ENCODE data around the gene FHOD1. TPM values are rescaled to one million over a fixed set of nuclear protein-coding genes. Genes with fewer than 3 reads are reported as not detected.

FHOD1 gene
- polyA plus RNA-seq, 10 donors: 15.8 to 28.2 (median 18.6) TPM

DNA sequence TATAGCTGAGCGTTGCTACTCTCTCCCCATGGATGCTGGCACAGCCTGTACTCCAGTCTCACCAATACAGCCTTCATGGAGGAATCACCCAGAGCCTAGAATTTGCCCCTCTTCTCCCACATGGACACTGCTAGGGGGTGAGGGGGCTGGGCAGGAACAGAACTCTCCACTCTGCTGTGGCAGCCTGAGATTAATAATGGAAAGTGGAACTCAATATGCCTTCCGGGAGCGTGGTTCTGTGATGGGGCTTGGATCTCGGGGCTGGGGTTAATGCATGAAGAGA is 2.7 kb upstream of the FHOD1 start:
- DNase-seq: no peak

GRCh38 chr16:67249178-67250044 is 2.1 kb upstream of the FHOD1 start:
- peak in 1 of 3 donors; percentile 39 for DNase-seq

- DNase-seq: peak in 2 of 3 donors; percentile 24 to 50
These were observed 1.3 kb upstream of the FHOD1 start, which contains the start of gene SLC9A5 for GRCh38 chr16:67248401-67249177. Gene SLC9A5 (plus strand): TSS chr16:67248979. CDS start chr16:67249015, 36 bp downstream.

GRCh38 chr16:67248073-67248400 is 756 bp upstream of the FHOD1 start:
- no peak for DNase-seq

DNA sequence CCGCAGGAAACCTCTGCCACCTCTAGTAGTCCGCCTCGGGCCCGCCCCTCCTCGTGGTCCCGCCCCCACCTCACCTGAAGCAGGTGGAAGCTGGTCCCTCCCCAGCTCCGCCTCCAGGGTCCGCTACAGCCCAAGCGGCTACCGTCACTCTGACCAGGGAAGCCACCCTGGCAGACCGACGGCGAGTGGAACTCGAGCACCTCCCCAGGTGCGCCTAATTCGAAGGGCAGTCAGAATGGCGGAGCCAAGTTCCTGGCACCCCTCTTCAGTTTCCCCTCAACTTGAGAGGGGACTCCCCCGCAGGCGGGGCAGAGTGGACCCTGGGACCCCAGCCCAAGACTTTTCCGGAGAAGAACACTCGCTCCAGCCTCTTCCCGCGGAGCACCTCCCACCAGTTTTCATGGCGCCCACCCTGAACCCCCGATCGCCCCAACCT is 507 bp downstream of the FHOD1 start:
- DNase-seq: peak in 1 of 3 donors; percentile 19

GRCh38 chr16:67246081-67246755 is 1.1 kb downstream of the FHOD1 start:
- DNase-seq: peak; percentile 73 to 94 (median 86)

DNA sequence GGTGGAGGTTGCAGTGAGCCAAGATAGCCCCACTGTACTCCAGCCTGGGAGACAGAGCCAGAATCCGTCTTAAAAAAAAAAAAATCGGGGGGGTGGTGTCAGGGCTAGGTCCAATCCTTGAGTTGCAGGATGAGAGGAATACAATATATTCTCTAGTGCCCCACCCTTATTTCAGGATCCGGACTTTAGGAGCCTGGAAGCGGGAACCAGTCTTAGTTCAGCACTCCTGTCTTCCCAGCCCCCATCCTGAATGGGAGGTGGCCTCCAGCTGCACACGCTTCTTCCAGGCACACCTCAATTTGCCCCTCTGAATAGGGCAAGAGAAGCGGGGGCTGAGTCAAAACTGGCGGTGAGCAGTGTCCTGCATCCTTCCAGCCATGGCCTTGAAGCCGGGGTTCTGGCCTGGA is 1.6 kb downstream of the FHOD1 start:
- no peak for DNase-seq

GRCh38 chr16:67245186-67245585 is 2.1 kb downstream of the FHOD1 start:
- DNase-seq: no peak

- peak; percentile 48 to 83 (median 63) for DNase-seq
These were observed 2.7 kb downstream of the FHOD1 start for GRCh38 chr16:67244387-67245185.

- DNase-seq: no peak
These were observed 3.8 kb downstream of the FHOD1 start for GRCh38 chr16:67243481-67243880.

DNA sequence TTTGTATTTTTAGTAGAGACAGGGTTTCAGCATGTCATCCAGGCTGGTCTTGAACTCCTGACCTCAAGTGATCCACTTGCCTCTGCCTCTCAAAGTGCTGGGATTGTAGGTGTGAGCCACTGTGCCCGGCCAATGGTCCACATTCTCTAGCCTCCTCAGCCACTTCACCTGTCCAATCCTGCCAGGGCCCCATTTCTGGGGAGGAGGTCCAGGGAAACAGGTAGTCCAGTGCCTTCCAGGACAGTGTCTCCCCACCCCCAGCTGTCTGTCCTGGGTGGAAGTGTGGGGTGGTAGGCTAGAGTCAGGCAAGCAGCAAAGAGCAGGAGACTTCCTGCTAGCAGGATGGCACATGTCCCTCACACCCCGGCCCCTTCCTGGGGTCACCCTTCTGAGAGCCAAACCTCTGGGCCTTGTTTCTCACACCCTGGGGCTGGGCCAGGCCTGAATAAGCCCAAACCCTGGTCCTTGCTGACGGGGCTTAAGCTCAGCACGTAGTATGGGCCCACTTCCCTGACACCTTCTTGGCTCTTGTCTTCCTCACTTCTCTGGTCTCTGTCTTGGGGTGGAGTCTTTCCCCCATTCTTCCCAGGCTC is 5.0 kb downstream of the FHOD1 start:
- DNase-seq: no peak

- peak in 1 of 3 donors; percentile 55 for DNase-seq
These were observed 6.0 kb downstream of the FHOD1 start for GRCh38 chr16:67241008-67241900.

DNA sequence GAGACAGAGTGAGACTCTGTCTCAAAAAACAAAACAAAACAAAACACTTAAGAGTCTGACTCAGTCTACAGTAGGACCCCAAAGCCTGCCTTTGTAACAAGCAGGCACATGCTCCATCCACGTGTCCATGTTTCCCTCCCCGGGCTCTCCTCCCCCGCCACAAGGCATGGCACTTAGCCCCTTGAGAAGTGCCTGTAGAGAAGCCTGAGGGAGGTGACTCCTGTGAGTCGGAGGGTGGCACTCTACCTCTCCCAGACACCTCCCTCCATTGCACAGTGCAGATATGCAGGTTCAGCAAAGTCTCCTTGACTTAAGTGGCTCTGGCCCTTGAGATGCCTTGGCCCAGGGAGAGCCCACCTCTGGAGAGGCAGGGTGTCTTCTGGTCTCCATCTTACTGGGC is 6.8 kb downstream of the FHOD1 start:
- peak in 1 of 3 donors; percentile 23 for DNase-seq

GRCh38 chr16:67238806-67239470 is 8.3 kb downstream of the FHOD1 start:
- DNase-seq: no peak

- no peak for DNase-seq
These were observed 9.1 kb downstream of the FHOD1 start for GRCh38 chr16:67238278-67238575.

DNA sequence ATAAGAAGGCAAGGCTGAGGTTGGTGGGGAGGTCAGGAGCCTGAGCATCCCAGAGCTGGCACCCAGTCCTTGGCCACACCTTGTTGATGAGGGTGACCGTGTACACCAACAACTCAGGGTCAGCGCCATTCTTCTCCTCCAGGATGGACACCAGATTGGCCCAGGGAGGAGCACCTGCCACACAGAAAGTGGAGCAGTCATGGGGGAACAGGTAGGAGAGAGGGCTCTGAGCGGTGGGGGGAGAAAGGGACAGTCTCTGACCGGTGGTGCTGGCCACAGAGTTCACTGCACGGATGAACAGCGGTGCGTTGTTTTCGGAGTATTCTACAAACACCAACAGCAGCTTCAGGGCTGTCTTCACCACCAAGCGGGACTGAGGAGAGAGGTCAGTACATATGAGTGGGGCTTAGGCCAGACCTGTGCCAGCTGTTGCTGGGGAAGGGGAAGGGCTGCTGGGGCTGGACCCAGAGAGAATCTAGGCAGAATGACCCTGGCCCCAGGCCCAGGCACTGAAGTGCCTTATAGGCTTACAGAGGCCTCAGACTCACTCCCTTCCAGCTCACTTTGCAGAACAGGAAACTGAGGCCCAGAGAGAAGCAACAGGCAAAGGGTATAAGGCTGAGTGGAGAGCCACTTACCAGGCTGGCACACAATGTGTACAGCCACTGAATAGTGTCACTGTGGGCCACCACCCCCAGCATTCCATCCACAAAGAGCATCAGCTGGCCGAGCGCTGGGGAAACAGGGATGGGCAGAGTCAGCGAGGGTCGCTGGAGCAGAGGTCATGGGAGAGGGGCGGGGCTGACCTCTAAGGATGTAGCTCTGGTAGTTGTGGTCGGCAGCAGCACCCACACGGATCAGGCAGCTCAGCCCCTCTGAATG is 9.6 kb downstream of the FHOD1 start:
- no peak for DNase-seq

- no peak for DNase-seq
These were observed 10.5 kb downstream of the FHOD1 start for GRCh38 chr16:67236563-67237395.
